H9 (cell line): ENCODE data around the gene RAB6A. TPM values are rescaled to one million over a fixed set of nuclear protein-coding genes. Genes with fewer than 3 reads are reported as not detected.

Source experiments
- DNase-seq: peaks from one replicate; pipeline ENCODE4 v3.0.0-alpha.2; 2017
- H2AFZ ChIP-seq: one replicate; pipeline ENCODE4 v1.6.1; 2013; ENCODE audit warnings: mild to moderate bottlenecking, low read length, control low read depth, moderate library complexity
- H2AK5ac ChIP-seq: 2 replicates; pipeline ENCODE4 v1.6.1; 2013; ENCODE audit warnings: low read length, control low read depth, mixed read lengths; ENCODE audit not compliant: insufficient read length
- H2BK120ac ChIP-seq: one replicate; pipeline ENCODE4 v1.6.1; 2013; ENCODE audit warnings: low read depth, mild to moderate bottlenecking, low read length, control low read depth, inconsistent platforms; ENCODE audit not compliant: poor library complexity, severe bottlenecking
- H2BK12ac ChIP-seq: 2 replicates; pipeline ENCODE4 v1.6.1; 2013; ENCODE audit warnings: low read length, control low read depth, mixed read lengths, low read depth; ENCODE audit not compliant: insufficient read length
- H2BK15ac ChIP-seq: 2 replicates; pipeline ENCODE4 v1.6.1; 2013; ENCODE audit warnings: low read depth, low read length, control low read depth
- H2BK20ac ChIP-seq: one replicate; pipeline ENCODE4 v1.6.1; 2013; ENCODE audit warnings: low read depth, mild to moderate bottlenecking, low read length, control low read depth, inconsistent platforms; ENCODE audit not compliant: poor library complexity, severe bottlenecking
- H2BK5ac ChIP-seq: 2 replicates; pipeline ENCODE4 v1.6.1; 2013; ENCODE audit warnings: low read length, control low read depth, mixed read lengths; ENCODE audit not compliant: insufficient read length
- H3K14ac ChIP-seq: 2 replicates; pipeline ENCODE4 v1.6.1; 2013; ENCODE audit warnings: low read length, control low read depth; ENCODE audit not compliant: insufficient read depth
- H3K18ac ChIP-seq: 2 replicates; pipeline ENCODE4 v1.6.1; 2013; ENCODE audit warnings: low read depth, mild to moderate bottlenecking, mixed read lengths, low read length, control low read depth; ENCODE audit not compliant: insufficient read length
- H3K23ac ChIP-seq: 2 replicates; pipeline ENCODE4 v1.6.1; 2013; ENCODE audit warnings: low read length, control low read depth, mixed read lengths, low read depth; ENCODE audit not compliant: insufficient read length
- H3K23me2 ChIP-seq: 2 replicates; pipeline ENCODE4 v1.6.1; 2013; ENCODE audit warnings: low read depth, mild to moderate bottlenecking, mixed read lengths, low read length, control low read depth; ENCODE audit not compliant: insufficient read length, poor library complexity, severe bottlenecking
- H3K27ac ChIP-seq: 2 replicates; pipeline ENCODE4 v1.5.1; 2013; ENCODE audit warnings: low read length, control low read depth, mixed read lengths, low read depth; ENCODE audit not compliant: insufficient read length
- H3K27me3 ChIP-seq: 2 replicates; pipeline ENCODE4 v1.6.1; 2013; ENCODE audit warnings: low read length, control low read depth, inconsistent platforms; ENCODE audit not compliant: insufficient read depth
- H3K4ac ChIP-seq: 2 replicates; pipeline ENCODE4 v1.6.1; 2013; ENCODE audit warnings: low read depth, mild to moderate bottlenecking, control low read depth, inconsistent platforms, low read length, moderate library complexity
- H3K4me1 ChIP-seq: 2 replicates; pipeline ENCODE4 v1.6.1; 2013; ENCODE audit warnings: low read length, control low read depth, inconsistent platforms; ENCODE audit not compliant: insufficient read depth
- H3K4me2 ChIP-seq: 2 replicates; pipeline ENCODE4 v1.6.1; 2013; ENCODE audit warnings: low read length, control low read depth, mixed read lengths; ENCODE audit not compliant: insufficient read length, insufficient read depth
- H3K56ac ChIP-seq: 2 replicates; pipeline ENCODE4 v1.6.1; 2013; ENCODE audit warnings: low read depth, mild to moderate bottlenecking, mixed read lengths, low read length, control low read depth; ENCODE audit not compliant: insufficient read length
- H3K79me1 ChIP-seq: 2 replicates; pipeline ENCODE4 v1.6.1; 2013; ENCODE audit warnings: low read depth, mild to moderate bottlenecking, moderate library complexity, low read length, control low read depth, inconsistent platforms; ENCODE audit not compliant: insufficient read depth, poor library complexity, severe bottlenecking
- H3K79me2 ChIP-seq: 2 replicates; pipeline ENCODE4 v1.6.1; 2013; ENCODE audit warnings: low read length, control low read depth, inconsistent platforms; ENCODE audit not compliant: insufficient read depth
- H3K9ac ChIP-seq: 2 replicates; pipeline ENCODE4 v1.6.1; 2013; ENCODE audit warnings: low read length, control low read depth, mixed read lengths; ENCODE audit not compliant: insufficient read length; ENCODE audit errors: extremely low read depth
- H3K9me3 ChIP-seq: one replicate; pipeline ENCODE4 v1.6.1; 2013; ENCODE audit warnings: low read depth, low read length, inconsistent platforms; ENCODE audit not compliant: control insufficient read depth
- H3T11ph ChIP-seq: one replicate; pipeline ENCODE4 v1.6.1; 2013; ENCODE audit warnings: mild to moderate bottlenecking, low read length, control low read depth, inconsistent platforms
- H4K20me1 ChIP-seq: one replicate; pipeline ENCODE4 v1.6.1; 2013; ENCODE audit not compliant: control insufficient read depth, insufficient read length, insufficient read depth
- H4K5ac ChIP-seq: 2 replicates; pipeline ENCODE4 v1.6.1; 2013; ENCODE audit warnings: low read depth, mild to moderate bottlenecking, mixed read lengths, low read length, control low read depth; ENCODE audit not compliant: insufficient read length
- H4K8ac ChIP-seq: replicated peaks from 2 replicates; pipeline ENCODE4 v1.6.1; 2013; ENCODE audit warnings: low read length, control low read depth, mixed read lengths, low read depth; ENCODE audit not compliant: insufficient read length
- H4K91ac ChIP-seq: 2 replicates; pipeline ENCODE4 v1.6.1; 2013; ENCODE audit warnings: low read depth, mild to moderate bottlenecking, moderate library complexity, mixed read lengths, low read length, control low read depth; ENCODE audit not compliant: insufficient read length
- H3K27ac Mint-ChIP-seq, 3 experiments: 2 replicates in 2 of 3; 3 replicates in 1 of 3; pipeline ENCODE4 v1.8.0; 2020 to 2021; ENCODE audit warnings: mixed read lengths in 3 of 3, mild to moderate bottlenecking in 1 of 3, moderate library complexity in 1 of 3
- H3K27me3 Mint-ChIP-seq: 2 replicates; pipeline ENCODE4 v1.8.0; 2021; ENCODE audit warnings: low read depth, mild to moderate bottlenecking, moderate library complexity, mixed read lengths
- H3K36me3 Mint-ChIP-seq, 3 experiments: 2 replicates in 2 of 3; 3 replicates in 1 of 3; pipeline ENCODE4 v1.8.0; 2020 to 2021; ENCODE audit warnings: low read depth in 3 of 3, mixed read lengths in 3 of 3; ENCODE audit not compliant: insufficient read depth in 1 of 3
- H3K4me1 Mint-ChIP-seq, 2 experiments: 2 replicates each; pipeline ENCODE4 v1.8.0; 2020; ENCODE audit warnings: mixed read lengths in 2 of 2
- H3K4me3 Mint-ChIP-seq, 2 experiments: 2 replicates in 1 of 2; 3 replicates in 1 of 2; pipeline ENCODE4 v1.8.0; 2020 to 2021; ENCODE audit warnings: mild to moderate bottlenecking in 2 of 2, mixed read lengths in 2 of 2, moderate library complexity in 1 of 2
- H3K9me3 Mint-ChIP-seq, 2 experiments: 2 replicates in 1 of 2; 3 replicates in 1 of 2; pipeline ENCODE4 v1.8.0; 2020; ENCODE audit warnings: mild to moderate bottlenecking in 2 of 2, mixed read lengths in 2 of 2, moderate library complexity in 1 of 2
- total RNA-seq: library from RNA; stranded (reverse); gene quantifications from 2 replicates; pipeline ENCODE4 v1.2.1, GENCODE V29; 2021
- TF ChIP-seq, protein P1 (sequence below): fragments of 200-600 bp; sonication (generic); conservative IDR thresholded peaks from 3 replicates; pipeline ENCODE4 v1.8.0; 2021; ENCODE audit warnings: antibody characterized with exemption, mild to moderate bottlenecking

RAB6A gene
- total RNA-seq, 1 experiment from 2014 or later: 72.8 TPM

DNA sequence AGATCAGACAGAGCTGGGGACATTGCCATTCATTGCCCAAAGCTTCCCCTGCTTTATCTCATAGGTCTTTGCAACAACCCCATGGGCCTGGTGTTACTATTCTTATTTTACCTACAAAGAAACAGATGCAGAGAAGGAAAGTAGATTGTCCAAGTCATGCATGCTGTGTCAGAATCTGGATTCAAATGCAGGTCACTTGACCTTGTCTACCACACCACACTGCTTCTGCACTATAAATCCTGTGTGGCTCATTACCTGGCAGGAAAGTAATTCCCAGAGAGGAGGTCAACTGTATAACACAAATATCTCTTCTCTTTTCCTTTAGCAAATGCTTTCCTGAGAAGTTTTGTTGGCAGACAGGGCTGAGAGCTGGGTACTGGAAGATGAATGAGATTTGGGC is 96.0 kb downstream of the RAB6A start:
- H2AK5ac ChIP-seq: no peak overlapping the region
- no peak overlapping the region for H3K27ac Mint-ChIP-seq
- peaks cover 16% of the 10 kb centered on the region for H3K27me3 Mint-ChIP-seq

More for the DNA sequence above, 96.0 kb downstream of the RAB6A start:
- Histone ChIP-seq H3K4ac (no peak overlapping the region), H2BK20ac (no peak overlapping the region), H3K18ac (no peak overlapping the region), H3K27me3 (peaks cover 3% of the 10 kb centered on the region; the same call in 1 of the 2 replicates), H3T11ph (no peak overlapping the region), H2BK15ac (no peak overlapping the region), H4K20me1 (no peaks in the 10 kb centered on the region), H3K4me2 (no peak overlapping the region), H2BK120ac (no peak overlapping the region), H3K23ac (no peak overlapping the region), H3K79me2 (no peaks in the 10 kb centered on the region), H2BK12ac (no peak overlapping the region), H3K9me3 (no peaks in the 10 kb centered on the region), H3K56ac (no peak overlapping the region), H3K4me1 (no peaks in the 10 kb centered on the region; the same call in 1 of the 2 replicates), H3K23me2 (peaks cover 6% of the 10 kb centered on the region), H3K27ac (no peak overlapping the region), H4K5ac (no peak overlapping the region), H3K79me1 (no peaks in the 10 kb centered on the region), H4K8ac (no peak overlapping the region), H3K9ac (no peak overlapping the region), H3K14ac (no peak overlapping the region), H2AFZ (no peak overlapping the region), H4K91ac (no peak overlapping the region), H2BK5ac (no peak overlapping the region)
- no peak for DNase-seq
- H3K4me1 Mint-ChIP-seq: peaks cover 16 to 18% of the 10 kb centered on the region in 2 experiments
- H3K4me3 Mint-ChIP-seq: no peak overlapping the region
- H3K36me3 Mint-ChIP-seq: peaks cover 0 to 7% (median 0%) of the 10 kb centered on the region in 3 experiments; a peak in 2 of 7 replicates
- H3K9me3 Mint-ChIP-seq: no peaks in the 10 kb centered on the region; a peak in 1 of 5 replicates
- TF ChIP-seq, protein P1, sequence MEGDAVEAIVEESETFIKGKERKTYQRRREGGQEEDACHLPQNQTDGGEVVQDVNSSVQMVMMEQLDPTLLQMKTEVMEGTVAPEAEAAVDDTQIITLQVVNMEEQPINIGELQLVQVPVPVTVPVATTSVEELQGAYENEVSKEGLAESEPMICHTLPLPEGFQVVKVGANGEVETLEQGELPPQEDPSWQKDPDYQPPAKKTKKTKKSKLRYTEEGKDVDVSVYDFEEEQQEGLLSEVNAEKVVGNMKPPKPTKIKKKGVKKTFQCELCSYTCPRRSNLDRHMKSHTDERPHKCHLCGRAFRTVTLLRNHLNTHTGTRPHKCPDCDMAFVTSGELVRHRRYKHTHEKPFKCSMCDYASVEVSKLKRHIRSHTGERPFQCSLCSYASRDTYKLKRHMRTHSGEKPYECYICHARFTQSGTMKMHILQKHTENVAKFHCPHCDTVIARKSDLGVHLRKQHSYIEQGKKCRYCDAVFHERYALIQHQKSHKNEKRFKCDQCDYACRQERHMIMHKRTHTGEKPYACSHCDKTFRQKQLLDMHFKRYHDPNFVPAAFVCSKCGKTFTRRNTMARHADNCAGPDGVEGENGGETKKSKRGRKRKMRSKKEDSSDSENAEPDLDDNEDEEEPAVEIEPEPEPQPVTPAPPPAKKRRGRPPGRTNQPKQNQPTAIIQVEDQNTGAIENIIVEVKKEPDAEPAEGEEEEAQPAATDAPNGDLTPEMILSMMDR: no peak
